KMS-11 (cell line): Measurements from ENCODE around the gene GRAMD2A.

ENCODE experiments used
- H2AFZ ChIP-seq: fragments of 200-600 bp; sonication (generic); 2 replicates; pipeline ENCODE4 v1.6.1; 2016; ENCODE audit warnings: antibody characterized with exemption, mixed run types, low read depth
- H3K27ac ChIP-seq: fragments of 200-600 bp; sonication (generic); 2 replicates; pipeline ENCODE4 v1.6.1; 2016; ENCODE audit warnings: mild to moderate bottlenecking, mixed run types
- H3K27me3 ChIP-seq: fragments of 200-600 bp; sonication (generic); 2 replicates; pipeline ENCODE4 v1.6.1; 2017; ENCODE audit warnings: mild to moderate bottlenecking, low read depth, mixed run types, moderate library complexity; ENCODE audit not compliant: insufficient read depth
- H3K36me3 ChIP-seq: fragments of 200-600 bp; sonication (generic); 2 replicates; pipeline ENCODE4 v1.6.1; 2017; ENCODE audit warnings: mild to moderate bottlenecking, mixed run types; ENCODE audit not compliant: insufficient read depth
- H3K4me1 ChIP-seq: fragments of 200-600 bp; sonication (generic); 2 replicates; pipeline ENCODE4 v1.6.1; 2016; ENCODE audit warnings: mild to moderate bottlenecking, low read depth, mixed run types; ENCODE audit not compliant: poor library complexity, severe bottlenecking
- H3K4me2 ChIP-seq: fragments of 200-600 bp; sonication (generic); 2 replicates; pipeline ENCODE4 v1.7.0; 2016; ENCODE audit warnings: mild to moderate bottlenecking, mixed run types
- H3K4me3 ChIP-seq: fragments of 200-600 bp; sonication (generic); IDR thresholded peaks from 2 replicates; pipeline ENCODE4 v1.6.1; 2017; ENCODE audit warnings: low read depth, low read length, mixed read lengths; ENCODE audit not compliant: insufficient read depth
- H3K79me2 ChIP-seq: fragments of 200-600 bp; sonication (generic); 2 replicates; pipeline ENCODE4 v1.6.1; 2016; ENCODE audit warnings: low read depth, mixed run types; ENCODE audit not compliant: insufficient read depth
- H3K9ac ChIP-seq: fragments of 200-600 bp; sonication (generic); 2 replicates; pipeline ENCODE4 v1.6.1; 2016; ENCODE audit warnings: mild to moderate bottlenecking, mixed run types
- H4K20me1 ChIP-seq: fragments of 200-600 bp; sonication (generic); 2 replicates; pipeline ENCODE4 v1.6.1; 2016; ENCODE audit warnings: mild to moderate bottlenecking, mixed run types; ENCODE audit not compliant: insufficient read depth
- CTCF ChIP-seq: fragments of 200-600 bp; sonication (generic); conservative IDR thresholded peaks from 2 replicates; pipeline ENCODE4 v1.6.1; 2017; ENCODE audit warnings: low read depth, mild to moderate bottlenecking, antibody characterized with exemption, low read length, moderate library complexity, mixed read lengths

Gene GRAMD2A

GRCh38 chr15:72229947-72230196 lies 32.3 kb upstream of the GRAMD2A start:
- H3K4me2 ChIP-seq = peak overlapping the region; percentile 98
- peaks cover 64% of the 10 kb centered on the region for H3K79me2 ChIP-seq
- H3K36me3 ChIP-seq = peaks cover 11% of the 10 kb centered on the region; the same call in 1 of the 2 replicates
- no peak for TF ChIP-seq CTCF
- peak overlapping the region; percentile 100 for H3K27ac ChIP-seq
- H3K4me1 ChIP-seq = peaks cover 46% of the 10 kb centered on the region
- no peaks in the 10 kb centered on the region for H3K27me3 ChIP-seq
- peaks cover 23% of the 10 kb centered on the region for H4K20me1 ChIP-seq
- peak overlapping the region; percentile 98 for H3K9ac ChIP-seq
- no peak overlapping the region for H2AFZ ChIP-seq
- H3K4me3 ChIP-seq = no peak overlapping the region

- peaks cover 50% of the 10 kb centered on the region for H3K4me1 ChIP-seq
- H3K4me3 ChIP-seq = peak overlapping the region; percentile 48
- no peak for TF ChIP-seq CTCF
- H2AFZ ChIP-seq = no peak overlapping the region
- H3K4me2 ChIP-seq = peak overlapping the region; percentile 98
- H3K27me3 ChIP-seq = no peaks in the 10 kb centered on the region
- peak overlapping the region; percentile 100 for H3K27ac ChIP-seq
- H4K20me1 ChIP-seq = peaks cover 26% of the 10 kb centered on the region
- peaks cover 14% of the 10 kb centered on the region; the same call in 1 of the 2 replicates for H3K36me3 ChIP-seq
- H3K9ac ChIP-seq = peak overlapping the region; percentile 98
- H3K79me2 ChIP-seq = peaks cover 70% of the 10 kb centered on the region
Observed at GRCh38 chr15:72229076-72229946, 31.7 kb upstream of the GRAMD2A start.

GRCh38 chr15:72227720-72228119 lies 30.1 kb upstream of the GRAMD2A start:
- peak overlapping the region; percentile 98 for H3K4me2 ChIP-seq
- peak overlapping the region; percentile 100 for H3K27ac ChIP-seq
- H3K36me3 ChIP-seq = peaks cover 16% of the 10 kb centered on the region; the same call in 1 of the 2 replicates
- peak overlapping the region; percentile 98 for H3K9ac ChIP-seq
- peaks cover 42% of the 10 kb centered on the region for H4K20me1 ChIP-seq
- peaks cover 62% of the 10 kb centered on the region for H3K4me1 ChIP-seq
- H3K79me2 ChIP-seq = peaks cover 83% of the 10 kb centered on the region
- H3K27me3 ChIP-seq = no peaks in the 10 kb centered on the region
- H3K4me3 ChIP-seq = no peak overlapping the region
- H2AFZ ChIP-seq = no peak overlapping the region
- TF ChIP-seq CTCF = no peak

- H3K4me1 ChIP-seq = peaks cover 62% of the 10 kb centered on the region
- peaks cover 16% of the 10 kb centered on the region; the same call in 1 of the 2 replicates for H3K36me3 ChIP-seq
- TF ChIP-seq CTCF = no peak
Observed at GRCh38 chr15:72227192-72227586, 29.6 kb upstream of the GRAMD2A start.

More at GRCh38 chr15:72227192-72227586, 29.6 kb upstream of the GRAMD2A start:
- H3K27me3 ChIP-seq = no peaks in the 10 kb centered on the region
- peak overlapping the region; percentile 98; the same call in 1 of the 2 replicates for H3K9ac ChIP-seq
- H4K20me1 ChIP-seq = peaks cover 47% of the 10 kb centered on the region
- H2AFZ ChIP-seq = no peak overlapping the region
- no peak overlapping the region for H3K4me3 ChIP-seq
- H3K27ac ChIP-seq = peak overlapping the region; percentile 100
- H3K4me2 ChIP-seq = peak overlapping the region; percentile 98
- H3K79me2 ChIP-seq = peaks cover 85% of the 10 kb centered on the region
